Measurements from ENCODE around the gene ANKRD35.

DNA sequence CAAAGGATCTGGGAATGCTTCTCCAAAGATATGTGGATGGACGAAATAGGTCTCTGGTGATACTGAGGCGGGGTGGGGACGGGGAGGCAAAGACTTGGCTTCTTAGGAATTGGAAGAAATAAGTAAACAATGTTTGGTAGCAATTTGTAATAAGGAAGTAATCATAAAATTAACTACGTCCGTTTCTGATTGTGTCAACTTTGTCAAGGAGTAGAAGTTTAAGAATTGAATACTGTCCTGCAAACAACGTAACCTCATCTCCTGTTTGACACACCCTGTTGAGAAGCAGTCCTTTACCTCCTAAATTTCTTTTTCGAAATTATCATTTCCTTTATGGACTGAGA lies 61.2 kb downstream of the ANKRD35 start:
- TF ChIP-seq CTCF (IDR thresholded peaks at IDR 0.05) (no peak), POLR2AphosphoS5 (IDR thresholded peaks at IDR 0.05; ENCODE audit: low read depth, low read length) (no peak), FOXM1 (IDR thresholded peaks at IDR 0.05; ENCODE audit: low read depth) (no peak)
- TF ChIP-seq, protein P1, sequence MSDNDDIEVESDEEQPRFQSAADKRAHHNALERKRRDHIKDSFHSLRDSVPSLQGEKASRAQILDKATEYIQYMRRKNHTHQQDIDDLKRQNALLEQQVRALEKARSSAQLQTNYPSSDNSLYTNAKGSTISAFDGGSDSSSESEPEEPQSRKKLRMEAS (IDR thresholded peaks at IDR 0.05; ENCODE audit: low read depth): no peak
